Prostate gland (tissue), 2 donors: Measurements from ENCODE around the gene CENPA. TPM values are rescaled to one million over a fixed set of nuclear protein-coding genes. Genes with fewer than 3 reads are reported as not detected.

Experiments used
- DNase-seq: peaks from one replicate; pipeline ENCODE4 v3.0.0-alpha.2; 2019; ENCODE audit warnings: low spot score
- H3K27ac ChIP-seq, 2 donors: fragments of 200-600 bp; sonication (generic); 2 replicates each; pipeline ENCODE4 v1.5.1; 2017 to 2019
- H3K27me3 ChIP-seq: fragments of 200-600 bp; sonication (generic); replicated peaks from 2 replicates; pipeline ENCODE4 v1.5.1; 2019; ENCODE audit not compliant: insufficient read depth
- H3K36me3 ChIP-seq, 2 donors: fragments of 200-600 bp; sonication (generic); 1 replicate in 1 of 2; 2 replicates in 1 of 2; pipeline versions ENCODE4 v1.5.1 to v1.8.1; 2017 to 2019
- H3K4me1 ChIP-seq: fragments of 200-600 bp; sonication (generic); replicated peaks from 2 replicates; pipeline ENCODE4 v1.5.1; 2019
- H3K4me3 ChIP-seq, 2 donors: fragments of 200-600 bp; sonication (generic); 2 replicates each; pipeline ENCODE4 v1.5.1; 2017 to 2019
- H3K9me3 ChIP-seq: fragments of 200-600 bp; sonication (generic); 2 replicates; pipeline ENCODE4 v1.5.1; 2017
- CTCF ChIP-seq, 4 experiments: fragments of 200-600 bp in 2 of 4; fragments of 450-650 bp in 2 of 4; sonication (generic) in 2 of 4; IDR thresholded peaks; 1 replicate in 3 of 4; 2 replicates in 1 of 4; pipeline ENCODE4 v1.5.1; 2016 to 2019; ENCODE audit warnings: antibody characterized with exemption in 4 of 4, mild to moderate bottlenecking in 2 of 4, moderate library complexity in 2 of 4
- POLR2A ChIP-seq: fragments of 450-650 bp; IDR thresholded peaks from one replicate; pipeline ENCODE4 v1.6.1; 2016; ENCODE audit warnings: antibody characterized with exemption, mild to moderate bottlenecking
- POLR2AphosphoS5 ChIP-seq: sonication (generic); formaldehyde crosslinking; IDR thresholded peaks from one replicate; pipeline ENCODE4 v1.6.1; 2017; ENCODE audit warnings: antibody characterized with exemption
- WGBS: methylation state at CpG from one replicate; pipeline ENCODE4 v1.1.5; 2018; 5-methylcytosine and 5-hydroxymethylcytosine counted together
- intact Hi-C: fragments of 100-400 bp; cut with DNase I; formaldehyde crosslinking; loops from one replicate; pipeline ENCODE4 v1.14.2; 2022
- total RNA-seq, 2 donors: library from RNA; depleted of rRNA; stranded (reverse); fragments of >200 nt; gene quantifications; one replicate each; pipeline ENCODE4 v1.1.0, GENCODE V29; 2016

CENPA gene
- total RNA-seq, 2 donors from 2014 or later, result 0.23 to 0.68 TPM

GRCh38 chr2:26840937-26841610 lies 55.2 kb downstream of the CENPA start:
- H3K36me3 ChIP-seq, result no peaks in the 10 kb centered on the region
- no peak for DNase-seq
- no peaks in the 10 kb centered on the region for H3K9me3 ChIP-seq
- TF ChIP-seq CTCF (IDR thresholded peaks at IDR 0.05) (no peak), POLR2A (no peak), POLR2AphosphoS5 (no peak)
- 73% methylated on average over 4 of the region's 4 CpGs for WGBS
- intact Hi-C loops, result no loop called here
- H3K4me3 ChIP-seq, result no peak overlapping the region
- no peak overlapping the region for H3K27ac ChIP-seq
- no peaks in the 10 kb centered on the region for H3K27me3 ChIP-seq
- H3K4me1 ChIP-seq, result no peaks in the 10 kb centered on the region

GRCh38 chr2:26843041-26843440 lies 57.2 kb downstream of the CENPA start:
- H3K36me3 ChIP-seq, result no peaks in the 10 kb centered on the region
- intact Hi-C loops, result no loop called here
- 37% methylated on average over 4 of the region's 4 CpGs for WGBS
- no peak for DNase-seq
- peaks cover 14% of the 10 kb centered on the region for H3K27me3 ChIP-seq
- H3K9me3 ChIP-seq, result no peaks in the 10 kb centered on the region
- H3K27ac ChIP-seq, result no peak overlapping the region
- peaks cover 10% of the 10 kb centered on the region for H3K4me1 ChIP-seq
- H3K4me3 ChIP-seq, result no peak overlapping the region
- no peak for TF ChIP-seq POLR2A
- TF ChIP-seq CTCF (IDR thresholded peaks at IDR 0.05), result no peak
- TF ChIP-seq POLR2AphosphoS5, result no peak

Other genes with a start within 250 kb of the CENPA start
- gene CIB4, start 144.7 kb upstream of the CENPA start, total RNA-seq, result under 1 TPM in 1 of 2 donors, not detected in 1; 0.46 TPM
- gene KCNK3, start 93.3 kb upstream of the CENPA start, total RNA-seq, result 10 to 100 TPM; 11.1 to 14.5 TPM
- 10 to 100 TPM; 56.6 to 58.6 TPM for gene SLC35F6, start 21.8 kb upstream of the CENPA start, total RNA-seq
- 1 to 10 TPM in 1 of 2 donors, not detected in 1; 1.2 TPM for gene DPYSL5, start 62.1 kb downstream of the CENPA start, total RNA-seq
- gene MAPRE3, start 184.6 kb downstream of the CENPA start, total RNA-seq, result 10 to 100 TPM; 12.0 to 28.9 TPM
- gene TMEM214, start 246.9 kb downstream of the CENPA start, total RNA-seq, result 10 to 100 TPM; 44.5 to 75.9 TPM